Endothelial cell of umbilical vein (primary cell): ENCODE data around the gene KIF25. TPM values are rescaled to one million over a fixed set of nuclear protein-coding genes. Genes with fewer than 3 reads are reported as not detected.

Experiments used
- BruUV-seq: library from RNA; stranded (reverse); fragments of 400-500 nt; replicated peaks from 2 replicates; lab custom pipeline; 2021; lab: Mats Ljungman, UMichigan
- CTCF ChIA-PET: fragments of 300-600, 350-600 bp; sonication (Branson Sonifier 250); formaldehyde crosslinking; loops from one replicate; lab custom pipeline; 2021; ENCODE audit warnings: antibody characterized with exemption, inconsistent platforms; lab: Charles Lee
- POLR2A ChIA-PET: fragments of 300-600, 350-600 bp; sonication (Branson Sonifier 250); formaldehyde crosslinking; loops from one replicate; lab custom pipeline; 2021; ENCODE audit warnings: antibody characterized with exemption, inconsistent platforms; lab: Charles Lee
- DNase-seq: peaks from one replicate; pipeline ENCODE4 v3.0.0-alpha.2; 2011; ENCODE audit warnings: low read depth, low spot score
- FAIRE-seq: peaks from 2 replicates; lab custom pipeline; 2011; peaks lifted over from hg19 to GRCh38; lab: Jason Lieb, UNC
- H2AFZ ChIP-seq: 2 replicates; pipeline ENCODE4 v1.6.0; 2012; ENCODE audit warnings: low read depth, low read length, control low read depth, inconsistent platforms
- H3K27ac ChIP-seq: 2 replicates; pipeline ENCODE4 v1.5.1; 2011; ENCODE audit warnings: low read depth, mild to moderate bottlenecking, control low read depth, low read length, moderate library complexity; ENCODE audit not compliant: insufficient read depth
- H3K27me3 ChIP-seq, 2 experiments: 2 replicates each; pipeline versions ENCODE4 v1.6.0 to v1.6.1; 2011; ENCODE audit warnings: low read length in 2 of 2, mixed read lengths in 1 of 2; ENCODE audit not compliant: control insufficient read depth in 2 of 2, insufficient read depth in 2 of 2
- H3K36me3 ChIP-seq, 2 experiments: 2 replicates in 1 of 2; 3 replicates in 1 of 2; pipeline ENCODE4 v1.5.1; 2011; ENCODE audit warnings: low read length in 2 of 2, mild to moderate bottlenecking in 1 of 2, moderate library complexity in 1 of 2; ENCODE audit not compliant: control insufficient read depth in 2 of 2, insufficient read depth in 2 of 2; ENCODE audit errors: extremely low read depth in 1 of 2
- H3K4me1 ChIP-seq: 3 replicates; pipeline ENCODE4 v1.5.1; 2011; ENCODE audit warnings: mild to moderate bottlenecking, low read length; ENCODE audit not compliant: control insufficient read depth, insufficient read depth; ENCODE audit errors: extremely low read depth
- H3K4me2 ChIP-seq: 2 replicates; pipeline ENCODE4 v1.6.1; 2011; ENCODE audit warnings: low read length, control low read depth, mixed read lengths; ENCODE audit not compliant: insufficient read depth
- H3K4me3 ChIP-seq, 3 experiments: fragments of 200-600 bp in 1 of 3; sonication (generic), shearing (Covaris generic) in 1 of 3; replicated peaks in 1 of 3; 2 replicates each; pipeline ENCODE4 v1.5.1; 2011 to 2016; ENCODE audit warnings: control low read depth in 3 of 3, low read length in 3 of 3, mild to moderate bottlenecking in 2 of 3, inconsistent platforms in 1 of 3, low read depth in 1 of 3, moderate library complexity in 1 of 3; ENCODE audit not compliant: insufficient read depth in 1 of 3
- H3K79me2 ChIP-seq: 2 replicates; pipeline ENCODE4 v1.6.0; 2012; ENCODE audit warnings: low read length, inconsistent platforms; ENCODE audit not compliant: control insufficient read depth, insufficient read depth
- H3K9ac ChIP-seq: replicated peaks from 2 replicates; pipeline ENCODE3; 2011; ENCODE audit warnings: low read length, control low read depth; ENCODE audit not compliant: insufficient read depth; ENCODE audit errors: extremely low read depth
- H3K9me1 ChIP-seq: replicated peaks from 3 replicates; pipeline ENCODE4 v1.6.0; 2011; ENCODE audit warnings: mild to moderate bottlenecking, low read length; ENCODE audit not compliant: control insufficient read depth, insufficient read depth; ENCODE audit errors: extremely low read depth
- H3K9me3 ChIP-seq: replicated peaks from 2 replicates; pipeline ENCODE4 v1.5.1; 2012; ENCODE audit warnings: low read length, inconsistent platforms; ENCODE audit not compliant: control insufficient read depth, insufficient read depth
- H4K20me1 ChIP-seq: replicated peaks from 2 replicates; pipeline ENCODE3; 2011; ENCODE audit warnings: mild to moderate bottlenecking, low read length; ENCODE audit not compliant: control insufficient read depth, insufficient read depth; ENCODE audit errors: extremely low read depth
- EZH2 ChIP-seq: IDR thresholded peaks from 2 replicates; pipeline ENCODE4 v1.6.1; 2012; ENCODE audit warnings: borderline replicate concordance, low read depth, mild to moderate bottlenecking, moderate library complexity, low read length, inconsistent platforms; ENCODE audit not compliant: severe bottlenecking
- FOS ChIP-seq: IDR thresholded peaks from 2 replicates; pipeline ENCODE4 v1.6.1; 2011; ENCODE audit warnings: mild to moderate bottlenecking, low read length, moderate library complexity, borderline replicate concordance; ENCODE audit not compliant: insufficient read depth
- GATA2 ChIP-seq: IDR thresholded peaks from 2 replicates; pipeline ENCODE4 v1.7.0; 2011; ENCODE audit warnings: low read depth, mild to moderate bottlenecking, moderate library complexity, mixed read lengths, low read length; ENCODE audit not compliant: insufficient read length, insufficient read depth
- JUN ChIP-seq: IDR thresholded peaks from 2 replicates; pipeline ENCODE4 v1.6.1; 2011; ENCODE audit warnings: borderline replicate concordance, low read depth; ENCODE audit not compliant: insufficient read length, insufficient read depth
- MYC ChIP-seq: IDR thresholded peaks from one replicate; pipeline ENCODE4 v1.6.1; 2011; ENCODE audit warnings: mild to moderate bottlenecking, low read depth, low read length
- POLR2A ChIP-seq: IDR thresholded peaks from 2 replicates; pipeline ENCODE4 v1.6.1; 2012; ENCODE audit warnings: low read depth, mild to moderate bottlenecking, control low read depth, low read length
- POLR2AphosphoS5 ChIP-seq: IDR thresholded peaks from 2 replicates; pipeline ENCODE4 v1.6.1; 2012; ENCODE audit warnings: low read depth, mild to moderate bottlenecking, control low read depth, low read length, moderate library complexity; ENCODE audit not compliant: insufficient read depth
- dilution Hi-C: fragments of 300-500 bp; cut with MboI; formaldehyde crosslinking; loops from one replicate; pipeline ENCODE4 v1.15.0; 2019; ENCODE audit warnings: low sequenced_read_pairs; ENCODE audit not compliant: extremely low pct_ligation_motif_present
- intact Hi-C: fragments of 100-400 bp; cut with micrococcal nuclease; formaldehyde crosslinking; loops from one replicate; pipeline ENCODE4 v1.10.0; 2022
- polyA plus RNA-seq, 4 experiments: library from polyadenylated mRNA; depleted of rRNA in 3 of 4; stranded (reverse) in 3 of 4; unstranded in 1 of 4; fragments of >200 nt; gene quantifications; 2 replicates each; pipeline versions ENCODE4 v1.2.1 to v1.2.3, GENCODE V29; 2011 to 2012; ENCODE audit warnings: missing spikeins in 1 of 4
- total RNA-seq: library from RNA; stranded (reverse); gene quantifications from 2 replicates; pipeline ENCODE4 v1.2.3, GENCODE V29; 2021
- TF ChIP-seq, protein P1 (sequence below): IDR thresholded peaks from 2 replicates; pipeline ENCODE4 v1.6.1; 2011; ENCODE audit not compliant: insufficient read depth, insufficient read length
- TF ChIP-seq, protein P2 (sequence below), 2 donors: IDR thresholded peaks; 1 replicate in 1 of 2; 2 replicates in 1 of 2; pipeline ENCODE4 v1.5.1; 2011; ENCODE audit warnings: low read length in 2 of 2, mild to moderate bottlenecking in 2 of 2, moderate library complexity in 2 of 2, control low read depth in 1 of 2, inconsistent platforms in 1 of 2, low read depth in 1 of 2; ENCODE audit not compliant: insufficient read depth in 1 of 2; ENCODE audit errors: extremely low read depth in 1 of 2

KIF25 gene
- total and polyA plus RNA-seq, 2 donors (not counting 3 experiments of a cell fraction or from before 2014, with no cell fraction given) = not detected

DNA sequence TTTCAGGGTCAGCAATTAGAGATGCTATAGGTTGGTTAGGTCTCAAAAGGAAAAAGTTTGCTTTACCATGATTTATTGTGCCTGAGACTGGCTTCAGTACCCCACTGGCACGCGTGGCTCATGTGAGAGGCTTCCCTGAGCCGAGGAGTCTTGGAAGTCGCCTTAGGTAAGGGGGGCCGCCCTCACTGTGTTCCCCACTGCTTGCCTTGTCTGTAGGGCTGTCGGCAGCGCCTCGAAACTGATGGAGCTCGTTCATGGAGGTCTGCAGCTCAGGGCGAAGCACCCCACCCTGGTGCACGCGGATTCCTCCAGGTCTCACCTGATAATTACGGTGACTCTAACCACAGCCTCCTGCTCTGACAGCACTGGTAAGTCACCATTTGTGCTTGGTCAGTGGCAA lies 42.4 kb downstream of the KIF25 start:
- no peak for FAIRE-seq
- CTCF ChIA-PET = no interaction called here
- dilution Hi-C loops (no loop called here), intact Hi-C loops (loop anchor here (5.0 to 10.0 kb wide), 3 partner anchors 48 to 215 kb away; partner anchors contain the start of gene AFDN)
- Histone ChIP-seq H3K9ac (no peak overlapping the region), H3K27me3 (no peaks in the 10 kb centered on the region), H3K4me1 (peaks cover 11% of the 10 kb centered on the region), H3K9me3 (peaks cover 2% of the 10 kb centered on the region), H3K27ac (no peak overlapping the region), H2AFZ (no peak overlapping the region), H3K36me3 (no peaks in the 10 kb centered on the region), H3K4me2 (no peak overlapping the region), H3K9me1 (no peaks in the 10 kb centered on the region), H3K4me3 (no peak overlapping the region), H3K79me2 (no peaks in the 10 kb centered on the region), H4K20me1 (no peaks in the 10 kb centered on the region)
- TF ChIP-seq JUN = no peak
- TF ChIP-seq, protein P1, sequence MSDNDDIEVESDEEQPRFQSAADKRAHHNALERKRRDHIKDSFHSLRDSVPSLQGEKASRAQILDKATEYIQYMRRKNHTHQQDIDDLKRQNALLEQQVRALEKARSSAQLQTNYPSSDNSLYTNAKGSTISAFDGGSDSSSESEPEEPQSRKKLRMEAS = no peak
- no peak for TF ChIP-seq MYC
- TF ChIP-seq EZH2 = no peak
- TF ChIP-seq POLR2A = no peak
- no peak for TF ChIP-seq POLR2AphosphoS5
- no peak for TF ChIP-seq FOS
- TF ChIP-seq, protein P2, sequence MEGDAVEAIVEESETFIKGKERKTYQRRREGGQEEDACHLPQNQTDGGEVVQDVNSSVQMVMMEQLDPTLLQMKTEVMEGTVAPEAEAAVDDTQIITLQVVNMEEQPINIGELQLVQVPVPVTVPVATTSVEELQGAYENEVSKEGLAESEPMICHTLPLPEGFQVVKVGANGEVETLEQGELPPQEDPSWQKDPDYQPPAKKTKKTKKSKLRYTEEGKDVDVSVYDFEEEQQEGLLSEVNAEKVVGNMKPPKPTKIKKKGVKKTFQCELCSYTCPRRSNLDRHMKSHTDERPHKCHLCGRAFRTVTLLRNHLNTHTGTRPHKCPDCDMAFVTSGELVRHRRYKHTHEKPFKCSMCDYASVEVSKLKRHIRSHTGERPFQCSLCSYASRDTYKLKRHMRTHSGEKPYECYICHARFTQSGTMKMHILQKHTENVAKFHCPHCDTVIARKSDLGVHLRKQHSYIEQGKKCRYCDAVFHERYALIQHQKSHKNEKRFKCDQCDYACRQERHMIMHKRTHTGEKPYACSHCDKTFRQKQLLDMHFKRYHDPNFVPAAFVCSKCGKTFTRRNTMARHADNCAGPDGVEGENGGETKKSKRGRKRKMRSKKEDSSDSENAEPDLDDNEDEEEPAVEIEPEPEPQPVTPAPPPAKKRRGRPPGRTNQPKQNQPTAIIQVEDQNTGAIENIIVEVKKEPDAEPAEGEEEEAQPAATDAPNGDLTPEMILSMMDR (IDR thresholded peaks at IDR 0.05; ENCODE audit: extremely low read depth in 1 of 2, insufficient read depth in 1 of 2, low read depth in 1 of 2, low read length in 2 of 2) = no peak
- no peak for TF ChIP-seq GATA2
- DNase-seq = no peak
- POLR2A ChIA-PET = no interaction called here
- BruUV-seq = no TSS peak
